Brain pericyte (primary cell): Measurements from ENCODE around the gene F8.
"Not testable (repeated sequence)": the region's sequence is repeated elsewhere in the genome, so short reads cannot be mapped to it uniquely, and the experiment has no call there.

Experiments
- DNase-seq: peaks from one replicate; pipeline ENCODE4 v3.0.0-alpha.2; 2012; ENCODE audit warnings: low read depth, low spot score

The F8 gene

GRCh38 chrX:154816326-154816898, 206.1 kb downstream of the F8 start:
- DNase-seq: not testable (repeated sequence)

GRCh38 chrX:154815274-154815818, 207.2 kb downstream of the F8 start:
- no peak for DNase-seq

GRCh38 chrX:154813801-154814200, 208.7 kb downstream of the F8 start:
- DNase-seq: no peak

- DNase-seq: no peak
Observed at GRCh38 chrX:154812341-154813101, 210.0 kb downstream of the F8 start.

DNA sequence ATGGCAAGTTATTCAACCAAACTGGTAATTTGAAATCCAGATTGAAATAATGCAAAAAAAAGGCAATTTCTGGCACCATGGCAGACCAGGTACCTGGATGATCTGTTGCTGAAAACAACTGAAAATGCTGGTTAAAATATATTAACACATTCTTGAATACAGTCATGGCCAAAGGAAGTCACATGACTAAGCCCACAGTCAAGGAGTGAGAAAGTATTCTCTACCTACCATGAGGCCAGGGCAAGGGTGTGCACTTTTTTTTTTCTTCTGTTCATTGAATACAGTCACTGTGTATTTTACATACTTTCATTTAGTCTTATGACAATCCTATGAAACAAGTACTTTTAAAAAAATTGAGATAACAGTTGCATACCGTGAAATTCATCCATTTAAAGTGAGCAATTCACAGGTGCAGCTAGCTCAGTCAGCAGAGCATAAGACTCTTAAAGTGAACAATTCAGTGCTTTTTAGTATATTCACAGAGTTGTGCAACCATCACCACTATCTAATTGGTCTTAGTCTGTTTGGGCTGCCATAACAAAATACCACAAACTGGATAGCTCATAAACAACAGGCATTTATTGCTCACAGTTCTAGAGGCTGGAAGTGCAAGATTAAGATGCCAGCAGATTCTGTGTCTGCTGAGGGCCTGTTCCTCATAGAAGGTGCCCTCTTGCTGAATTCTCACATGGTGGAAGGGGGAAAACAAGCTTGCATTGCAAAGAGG, 212.4 kb downstream of the F8 start:
- no peak for DNase-seq

DNA sequence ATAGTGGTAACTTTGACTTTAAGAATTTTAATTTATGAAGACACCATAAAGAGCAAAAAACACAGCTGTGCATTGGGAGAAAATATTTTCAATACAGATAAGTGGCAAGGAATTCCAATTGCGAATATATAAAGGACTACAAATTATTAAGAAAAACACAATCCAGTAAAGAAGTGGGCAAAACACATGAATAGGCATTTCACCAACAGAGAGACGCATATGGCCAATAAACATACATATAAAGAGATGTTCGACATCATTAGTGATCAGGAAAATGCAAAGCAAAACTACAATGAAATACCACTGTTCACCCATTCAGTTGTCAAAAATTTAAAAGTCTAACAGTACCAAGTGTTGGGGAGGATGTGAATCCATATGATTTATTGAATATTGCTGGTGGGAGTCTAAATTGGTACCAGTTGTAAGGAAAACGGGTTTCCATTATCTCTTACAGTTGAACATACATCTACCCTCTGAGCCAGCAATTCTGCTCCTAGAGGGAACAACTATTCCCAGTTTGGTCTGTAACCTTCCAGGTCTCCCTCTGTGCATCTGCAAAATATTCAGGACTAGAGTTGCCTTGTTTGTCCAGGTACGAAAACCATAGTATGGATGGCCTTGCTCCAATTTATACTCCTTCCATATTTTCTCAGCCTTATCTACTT, 215.6 kb downstream of the F8 start:
- no peak for DNase-seq

GRCh38 chrX:154805696-154806091, 216.8 kb downstream of the F8 start:
- DNase-seq: no peak

DNA sequence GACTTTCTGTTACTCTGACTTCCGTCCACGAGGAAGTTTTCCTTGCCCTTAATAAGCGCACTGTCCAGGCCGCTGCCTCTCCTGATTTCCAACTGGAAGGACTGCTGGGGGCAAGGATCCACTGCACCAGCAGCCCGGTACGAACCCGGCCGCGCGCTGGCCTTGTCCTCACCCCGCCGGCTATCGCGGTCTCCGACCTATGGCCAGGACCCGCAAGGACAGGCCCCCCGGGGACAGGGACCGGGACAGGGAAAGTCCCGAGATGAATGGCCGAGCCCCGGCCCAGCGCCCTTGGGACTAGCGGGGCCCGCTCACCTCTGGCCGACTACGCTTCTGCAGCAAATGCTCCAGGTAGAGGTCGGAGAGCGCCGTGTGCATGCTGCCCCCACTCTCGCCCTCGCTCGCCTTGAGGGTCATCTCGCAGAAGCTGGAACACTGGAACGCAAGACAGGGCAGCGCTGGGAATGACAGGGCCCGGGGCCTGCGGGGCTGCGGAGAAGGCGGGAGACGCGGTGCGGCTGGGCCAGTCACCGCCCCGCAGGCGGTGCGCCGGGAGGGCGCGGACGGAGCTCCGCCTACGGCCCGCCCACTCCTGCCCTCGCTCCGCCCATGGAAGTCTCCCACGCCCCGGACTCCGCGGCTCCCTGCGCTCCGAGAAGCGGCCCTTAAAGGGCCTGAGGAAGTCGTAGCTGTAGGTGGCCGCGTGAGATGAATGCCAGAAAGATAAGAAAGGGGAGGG, 217.4 kb downstream of the F8 start, which contains the start of gene MPP1:
TSS of gene MPP1 (minus strand) at position 529 of the 739 bp plus-strand sequence. CDS start at position 417, 112 bp downstream.
- DNase-seq: no peak

GRCh38 chrX:154804261-154804956, 218.1 kb downstream of the F8 start:
- DNase-seq: no peak

- no peak for DNase-seq
Observed at GRCh38 chrX:154802947-154803346, 219.6 kb downstream of the F8 start.

DNA sequence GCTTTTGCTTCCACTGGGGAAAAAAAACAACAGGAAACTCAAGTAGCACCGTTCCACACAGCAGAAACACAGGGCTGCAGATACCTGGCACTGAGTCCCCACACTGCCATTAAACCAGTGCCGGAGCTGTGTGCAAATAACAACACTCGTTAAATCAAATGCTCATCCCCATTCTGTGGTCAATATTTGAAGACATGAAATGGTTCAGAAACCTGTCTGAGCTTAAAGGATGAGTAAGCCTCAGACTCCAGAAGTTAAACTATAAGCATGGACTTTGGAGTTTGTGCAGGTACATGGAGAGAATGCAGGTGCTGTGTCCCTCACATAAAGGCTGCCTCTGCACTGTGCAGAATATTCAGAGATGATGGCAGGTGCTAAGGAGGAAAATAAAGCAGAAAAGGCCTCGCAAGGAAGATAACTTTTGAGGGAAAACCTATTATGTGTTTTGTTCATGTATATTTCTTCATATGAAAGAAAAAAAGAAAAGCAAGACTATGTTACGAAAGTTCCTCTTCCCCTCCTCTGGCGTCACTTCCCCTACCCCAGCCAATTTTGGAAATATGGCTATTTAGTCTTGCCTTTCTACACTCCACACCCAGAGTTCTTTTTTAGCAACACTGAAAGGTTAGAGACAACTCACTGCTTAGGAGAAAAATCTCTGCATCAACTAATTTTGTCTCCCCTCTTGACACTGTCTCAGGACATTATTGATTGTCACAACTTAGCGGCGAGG, 221.9 kb downstream of the F8 start:
- no peak for DNase-seq

- peak; percentile 41 for DNase-seq
Observed at GRCh38 chrX:154799556-154800348, 222.8 kb downstream of the F8 start.

- DNase-seq: no peak
Observed at GRCh38 chrX:154797006-154797405, 225.5 kb downstream of the F8 start.

DNA sequence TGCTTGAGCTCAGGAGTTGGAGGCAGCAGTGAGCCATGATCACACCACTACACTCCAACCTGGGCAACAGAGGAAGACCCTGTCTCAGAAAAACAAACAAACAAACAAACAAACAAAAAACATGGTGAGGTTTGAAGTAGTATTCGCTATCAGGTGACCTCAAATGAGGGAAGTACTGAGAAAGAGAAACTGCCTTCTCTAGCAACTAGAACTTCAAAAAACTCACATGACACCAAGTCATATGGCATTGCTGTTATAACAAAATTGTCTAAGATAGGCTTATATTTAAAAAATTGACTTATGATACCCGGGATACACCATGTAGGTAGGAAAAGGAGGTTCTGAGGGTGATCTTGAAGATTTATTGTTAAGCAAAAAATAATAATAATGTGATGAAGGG, 227.5 kb downstream of the F8 start:
- DNase-seq: no peak

GRCh38 chrX:154793084-154793795, 229.3 kb downstream of the F8 start:
- no peak for DNase-seq

DNA sequence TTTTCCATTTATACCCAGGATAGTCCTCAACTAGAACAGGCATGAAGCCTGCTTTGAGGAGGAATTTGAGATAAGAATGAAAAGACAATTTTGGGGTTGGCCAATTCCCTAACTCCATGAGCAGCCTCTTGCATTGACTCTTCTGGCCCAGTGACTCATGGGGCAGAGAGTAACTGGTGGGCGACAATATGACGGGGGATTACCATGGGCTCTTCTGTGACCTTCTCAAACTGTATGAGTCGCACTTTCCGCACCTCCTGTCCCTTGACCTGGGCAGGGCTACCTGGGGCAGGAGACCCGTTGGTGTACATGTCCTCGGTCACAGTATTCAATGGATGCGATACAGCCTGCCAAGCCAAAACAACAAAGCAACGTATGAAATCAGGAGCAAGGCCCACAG, 230.6 kb downstream of the F8 start:
- no peak for DNase-seq

DNA sequence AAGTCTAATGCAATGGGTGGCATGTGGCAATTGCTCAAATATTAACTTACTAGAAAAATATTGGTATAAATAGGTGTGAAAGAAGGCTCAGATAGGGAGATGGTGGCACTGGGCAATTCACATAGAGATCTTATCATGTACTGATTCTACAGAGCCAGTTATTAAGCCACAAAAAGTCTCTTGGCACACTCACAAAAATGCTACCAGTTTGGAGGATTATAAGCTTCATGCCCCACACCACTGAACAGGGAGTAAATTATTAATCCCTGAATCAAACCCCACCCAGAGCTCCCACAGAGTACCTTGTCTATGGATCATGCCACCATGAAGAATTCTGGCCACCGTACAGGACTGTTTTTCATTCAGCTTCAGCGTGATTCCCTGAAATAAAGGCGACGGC, 231.1 kb downstream of the F8 start:
- no peak for DNase-seq
